Stomach (tissue), 4 donors: ENCODE data around the gene CSDE1.

ENCODE experiments used
- CTCF ChIP-seq, 7 experiments: fragments of 450-650 bp in 4 of 7; fragments of 200-600 bp in 3 of 7; sonication (generic) in 3 of 7; IDR thresholded peaks; one replicate each; pipeline ENCODE4 v1.5.1; 2016 to 2019; ENCODE audit warnings: antibody characterized with exemption in 7 of 7, control low read depth in 2 of 7, mild to moderate bottlenecking in 1 of 7
- EP300 ChIP-seq: sonication (generic); formaldehyde crosslinking; IDR thresholded peaks from one replicate; pipeline ENCODE4 v1.6.1; 2017; ENCODE audit warnings: antibody characterized with exemption
- POLR2A ChIP-seq, 4 donors: fragments of 450-650 bp; IDR thresholded peaks; one replicate each; pipeline ENCODE4 v1.6.1; 2016; ENCODE audit warnings: antibody characterized with exemption in 4 of 4, control low read depth in 2 of 4, mild to moderate bottlenecking in 1 of 4, moderate library complexity in 1 of 4
- POLR2AphosphoS5 ChIP-seq, 3 donors: sonication (generic); formaldehyde crosslinking; IDR thresholded peaks; one replicate each; pipeline ENCODE4 v1.6.1; 2016; ENCODE audit warnings: antibody characterized with exemption in 3 of 3

- TF ChIP-seq POLR2AphosphoS5 (IDR thresholded peaks at IDR 0.05) (no peak), CTCF (IDR thresholded peaks at IDR 0.05) (no peak), EP300 (no peak), POLR2A (IDR thresholded peaks at IDR 0.05) (no peak)
These were observed 24.7 kb upstream of the CSDE1 start for GRCh38 chr1:114782476-114782875.
